Motor neuron (in vitro differentiated cells): Measurements from ENCODE around the gene SEMA4C. TPM values are rescaled to one million over a fixed set of nuclear protein-coding genes. Genes with fewer than 3 reads are reported as not detected.

ENCODE experiments used
- ATAC-seq, 8 experiments: fragments of 200-7000 bp; cut with Tn5 transposase; replicated peaks in 6 of 8; 2 replicates each; pipeline ENCODE4 v1.8.0; 2021; ENCODE audit warnings: mild to moderate bottlenecking in 8 of 8, moderate library complexity in 8 of 8
- H3K27ac ChIP-seq, 2 donors: fragments of 250-450 bp; sonication (Bioruptor Pico); 2 replicates each; pipeline ENCODE4 v1.9.0; 2021; ENCODE audit warnings: antibody characterized with exemption in 2 of 2, mild to moderate bottlenecking in 2 of 2, moderate library complexity in 1 of 2
- H3K4me1 ChIP-seq, 2 donors: fragments of 250-450 bp; sonication (Bioruptor Pico); replicated peaks in 1 of 2; 2 replicates each; pipeline ENCODE4 v1.6.1; 2021; ENCODE audit warnings: antibody characterized with exemption in 2 of 2, mild to moderate bottlenecking in 2 of 2, moderate library complexity in 1 of 2
- H3K4me3 ChIP-seq, 5 donors: fragments of 250-450 bp; sonication (Bioruptor Pico); 2 replicates each; pipeline ENCODE4 v1.9.0; 2021; ENCODE audit warnings: antibody characterized with exemption in 5 of 5, mild to moderate bottlenecking in 5 of 5, moderate library complexity in 4 of 5
- WGBS, 10 experiments: fragments of 450-650 bp; shearing (Covaris generic); methylation state at CpG; one replicate each; pipeline ENCODE4 v1.0.0; 2022; 5-methylcytosine and 5-hydroxymethylcytosine counted together
- in situ Hi-C, 9 experiments: fragments of 400-800 bp; cut with MboI; loops; one replicate each; pipeline ENCODE4 v1.15.0; 2021; ENCODE audit warnings: low sequenced_read_pairs in 9 of 9, low pct_unique_long_range_greater_than_20kb in 2 of 9; ENCODE audit not compliant: unreplicated experiment in 9 of 9
- total RNA-seq, 8 experiments: library from RNA; unstranded; fragments of 300-600 nt; gene quantifications; 2 replicates each; pipeline versions ENCODE4 v1.2.3 to v1.2.4, GENCODE V29; 2022

SEMA4C gene
- total RNA-seq, 8 experiments from 2014 or later = 11.8 to 56.4 (median 27.9) TPM

GRCh38 chr2:96907115-96908041 is 37.5 kb upstream of the SEMA4C start:
- WGBS, 10 experiments = 11 to 67% (median 29%) methylated on average over 2 to 10 of the region's 21 CpGs; no CpG with 5 or more reads in 4 of the 10 experiments
- peak overlapping the region in 1 of 2 donors; percentile 47 for H3K27ac ChIP-seq
- ATAC-seq = peak; percentile 87 to 98 (median 96)
- in situ Hi-C loops = no loop called here
- no peak overlapping the region for H3K4me3 ChIP-seq
- H3K4me1 ChIP-seq = peaks cover 15 to 16% of the 10 kb centered on the region in 2 donors

GRCh38 chr2:96906729-96907114 is 36.8 kb upstream of the SEMA4C start:
- peak in 4 of 8 experiments; percentile 2 to 46 (median 25) for ATAC-seq
- 40% methylated on average over 1 of the region's 13 CpGs; no CpG with 5 or more reads in 9 of the 10 experiments for WGBS, 10 experiments
- Histone ChIP-seq H3K4me3 (no peak overlapping the region), H3K27ac (peak overlapping the region in 1 of 2 donors; percentile 47), H3K4me1 (peaks cover 15 to 16% of the 10 kb centered on the region in 2 donors)
- in situ Hi-C loops = no loop called here

DNA sequence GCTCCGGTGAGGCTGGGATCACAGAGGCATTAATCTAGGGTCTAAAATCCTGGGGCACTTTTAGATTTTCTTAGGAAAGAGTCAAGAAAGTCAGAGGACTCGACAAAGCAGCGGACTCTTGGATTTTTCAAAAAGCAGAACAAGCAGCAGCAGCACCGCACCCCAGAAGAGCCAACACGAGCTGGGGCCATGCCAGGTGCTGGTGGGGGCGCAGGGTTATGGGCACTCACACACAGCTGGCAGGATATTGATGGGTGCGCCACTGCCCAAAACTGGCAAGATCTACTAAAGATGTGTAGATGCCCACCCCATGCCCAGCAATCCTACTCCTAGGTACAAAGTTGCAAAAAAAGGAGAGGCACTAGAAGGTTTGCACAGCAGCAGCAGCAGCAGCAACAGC is 33.9 kb upstream of the SEMA4C start:
- WGBS, 10 experiments = 80 to 100% (median 83%) methylated on average over 1 to 6 of the region's 7 CpGs; no CpG with 5 or more reads in 5 of the 10 experiments
- Histone ChIP-seq H3K27ac (no peak overlapping the region), H3K4me1 (peaks cover 15 to 16% of the 10 kb centered on the region in 2 donors), H3K4me3 (no peak overlapping the region)
- in situ Hi-C loops = no loop called here
- ATAC-seq = no peak

- in situ Hi-C loops = no loop called here
- WGBS, 10 experiments = 20 to 93% (median 87%) methylated on average over 1 to 5 of the region's 7 CpGs; no CpG with 5 or more reads in 7 of the 10 experiments
- H3K4me1 ChIP-seq = peaks cover 15 to 16% of the 10 kb centered on the region in 2 donors
- H3K27ac ChIP-seq = no peak overlapping the region
- H3K4me3 ChIP-seq = no peak overlapping the region
- ATAC-seq = no peak
Measured at GRCh38 chr2:96903318-96903717, 33.4 kb upstream of the SEMA4C start.

- no peak overlapping the region for H3K4me3 ChIP-seq
- ATAC-seq = no peak
- H3K4me1 ChIP-seq = peaks cover 0 to 4% of the 10 kb centered on the region in 2 donors
- no peak overlapping the region for H3K27ac ChIP-seq
- WGBS, 10 experiments = 67 to 94% methylated on average over 3 to 5 of the region's 10 CpGs; no CpG with 5 or more reads in 8 of the 10 experiments
- in situ Hi-C loops = no loop called here
Measured at GRCh38 chr2:96900237-96900636, 30.4 kb upstream of the SEMA4C start.

- no peak for ATAC-seq
- 83 to 100% (median 93%) methylated on average over 1 to 3 of the region's 4 CpGs; no CpG with 5 or more reads in 5 of the 10 experiments for WGBS, 10 experiments
- in situ Hi-C loops = no loop called here
Measured at GRCh38 chr2:96899413-96899741, 29.5 kb upstream of the SEMA4C start.

GRCh38 chr2:96898641-96899412 is 28.9 kb upstream of the SEMA4C start:
- H3K4me3 ChIP-seq = no peak overlapping the region
- H3K4me1 ChIP-seq = peaks cover 0 to 4% of the 10 kb centered on the region in 2 donors
- no peak overlapping the region for H3K27ac ChIP-seq
- WGBS, 10 experiments = 13 to 100% (median 73%) methylated on average over 1 to 8 of the region's 11 CpGs; no CpG with 5 or more reads in 5 of the 10 experiments
- ATAC-seq = no peak
- in situ Hi-C loops = no loop called here

More at GRCh38 chr2:96899413-96899741, 29.5 kb upstream of the SEMA4C start:
- H3K4me3 ChIP-seq = no peak overlapping the region
- no peak overlapping the region for H3K27ac ChIP-seq
- H3K4me1 ChIP-seq = peaks cover 0 to 4% of the 10 kb centered on the region in 2 donors

DNA sequence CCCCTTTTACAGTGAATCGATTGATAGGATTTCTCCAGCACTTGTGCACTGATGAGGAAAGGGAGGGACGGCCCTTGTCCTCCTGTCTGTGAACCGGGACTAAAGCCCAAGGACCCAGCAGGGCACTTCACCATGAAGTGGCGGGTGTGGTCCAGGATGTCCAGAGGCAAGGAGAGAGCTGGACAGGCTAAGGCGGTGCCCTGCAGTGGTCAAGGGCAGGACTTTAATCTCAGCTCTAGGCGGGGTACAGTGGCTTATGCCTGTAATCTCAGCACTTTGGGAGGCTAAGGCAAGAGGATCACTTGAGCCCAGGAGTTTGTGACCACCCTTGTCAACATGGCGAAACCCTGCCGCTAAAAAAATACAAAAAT is 28.2 kb upstream of the SEMA4C start:
- Histone ChIP-seq H3K4me3 (no peak overlapping the region), H3K27ac (no peak overlapping the region), H3K4me1 (peaks cover 0 to 4% of the 10 kb centered on the region in 2 donors)
- in situ Hi-C loops = no loop called here
- 59 to 100% (median 89%) methylated on average over 1 to 6 of the region's 8 CpGs; no CpG with 5 or more reads in 2 of the 10 experiments for WGBS, 10 experiments
- ATAC-seq = peak in 2 of 8 experiments; percentile 23 to 43

DNA sequence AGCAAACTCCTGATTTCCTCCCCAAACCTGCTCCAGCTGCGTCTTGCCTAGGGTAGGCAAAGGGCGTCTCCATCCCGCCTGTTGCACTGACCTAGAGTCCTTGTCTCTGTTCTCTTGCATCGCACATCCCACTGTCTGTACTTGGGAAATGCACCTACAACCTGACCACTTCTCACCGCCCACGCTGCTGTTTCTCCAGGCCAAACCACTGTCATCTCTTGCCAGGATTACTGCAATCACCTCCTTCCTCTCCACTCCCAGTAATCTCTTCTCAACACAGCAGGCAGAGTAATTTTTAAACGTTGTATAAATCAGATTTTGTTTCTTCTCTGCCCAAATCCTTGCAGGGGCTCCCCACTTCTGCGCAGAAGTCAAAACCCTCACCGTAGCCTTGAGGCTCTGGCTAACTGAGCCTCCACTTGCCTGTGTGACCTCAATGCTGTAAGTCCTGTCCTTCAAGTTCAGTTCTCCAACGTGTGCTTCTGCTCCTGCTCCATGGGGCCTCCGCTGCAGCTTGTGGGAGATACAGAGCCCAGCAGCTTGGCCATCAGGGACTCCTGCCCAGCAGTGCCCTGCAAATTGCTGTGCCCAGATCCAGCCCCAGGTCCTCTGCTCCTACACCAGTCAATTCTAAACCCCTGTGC is 27.7 kb upstream of the SEMA4C start:
- Histone ChIP-seq H3K4me1 (peaks cover 0 to 4% of the 10 kb centered on the region in 2 donors), H3K4me3 (no peak overlapping the region), H3K27ac (no peak overlapping the region)
- WGBS, 10 experiments = 0 to 100% (median 84%) methylated on average over 1 to 8 of the region's 11 CpGs; no CpG with 5 or more reads in 1 of the 10 experiments
- no peak for ATAC-seq
- in situ Hi-C loops = no loop called here

GRCh38 chr2:96895746-96896651 is 26.1 kb upstream of the SEMA4C start:
- ATAC-seq = peak; percentile 24 to 60 (median 41)
- 48 to 83% (median 73%) methylated on average over 2 to 6 of the region's 18 CpGs; no CpG with 5 or more reads in 5 of the 10 experiments for WGBS, 10 experiments
- H3K27ac ChIP-seq = no peak overlapping the region
- H3K4me3 ChIP-seq = no peak overlapping the region
- H3K4me1 ChIP-seq = peaks cover 0 to 9% of the 10 kb centered on the region in 2 donors
- in situ Hi-C loops = no loop called here

DNA sequence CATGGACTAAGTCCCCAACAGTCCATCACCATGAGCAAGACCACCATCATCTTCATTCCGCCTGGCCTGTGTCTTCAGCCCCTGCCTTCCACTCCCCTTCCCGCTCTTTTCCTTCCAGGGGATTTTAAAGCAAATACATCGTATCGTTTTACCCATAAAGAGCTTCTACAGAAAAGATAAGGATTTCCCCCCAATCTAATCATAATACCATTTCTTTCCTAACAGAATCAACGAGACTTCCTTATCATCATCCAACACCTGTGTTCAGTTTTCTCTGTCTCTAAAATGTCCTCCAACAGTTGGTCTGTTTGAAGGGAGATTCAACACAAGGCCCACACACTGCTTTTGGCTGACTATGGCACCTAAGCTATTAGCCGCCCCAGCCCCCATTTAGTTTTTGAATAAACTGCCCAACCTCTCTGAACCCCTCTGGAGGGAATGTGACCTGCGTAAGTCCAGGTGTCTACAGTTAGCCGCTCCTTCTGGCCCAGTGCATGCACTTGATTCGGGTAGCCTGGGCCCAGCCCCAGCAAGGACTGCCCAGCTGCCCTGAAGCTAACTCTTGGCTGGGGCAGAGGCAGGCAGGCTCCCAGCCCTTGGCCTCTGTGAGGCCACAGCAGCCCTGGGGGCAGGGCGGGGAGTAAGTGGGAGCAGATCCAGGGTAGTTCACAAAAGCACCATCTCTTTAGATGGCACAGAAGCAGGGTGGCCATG is 25.3 kb upstream of the SEMA4C start:
- Histone ChIP-seq H3K4me3 (no peak overlapping the region), H3K4me1 (peaks cover 0 to 9% of the 10 kb centered on the region in 2 donors), H3K27ac (no peak overlapping the region)
- ATAC-seq = peak in 7 of 8 experiments; percentile 10 to 63 (median 35)
- in situ Hi-C loops = no loop called here
- 67 to 100% (median 83%) methylated on average over 1 to 7 of the region's 10 CpGs for WGBS, 10 experiments
